Superior temporal gyrus (tissue), 1 donor: Measurements from ENCODE around the gene NRXN3.
A peak's percentile ranks its signal among the peaks of the same experiment; 100 is the strongest.
"Not testable (repeated sequence)": the region's sequence is repeated elsewhere in the genome, so short reads cannot be mapped to it uniquely, and the experiment has no call there.

ENCODE experiments used
- DNase-seq: peaks from one replicate; pipeline ENCODE4 v3.0.0-alpha.2; 2016; ENCODE audit errors: extremely low spot score

NRXN3 gene

GRCh38 chr14:79064214-79064613, 894.0 kb downstream of the NRXN3 start:
- DNase-seq, result no peak

- no peak for DNase-seq
Measured at GRCh38 chr14:79074510-79074909, 904.3 kb downstream of the NRXN3 start.

GRCh38 chr14:79076428-79076827, 906.3 kb downstream of the NRXN3 start:
- DNase-seq, result no peak

- DNase-seq, result no peak
Measured at GRCh38 chr14:79077096-79077495, 906.9 kb downstream of the NRXN3 start.

GRCh38 chr14:79080040-79080439, 909.9 kb downstream of the NRXN3 start:
- DNase-seq, result no peak

- no peak for DNase-seq
Measured at GRCh38 chr14:79082883-79083282, 912.7 kb downstream of the NRXN3 start.

GRCh38 chr14:79083356-79083755, 913.2 kb downstream of the NRXN3 start:
- DNase-seq, result no peak

GRCh38 chr14:79084861-79085260, 914.7 kb downstream of the NRXN3 start:
- DNase-seq, result no peak

- peak; percentile 50 for DNase-seq
Measured at GRCh38 chr14:79089576-79089975, 919.4 kb downstream of the NRXN3 start.

GRCh38 chr14:79090641-79091180, 920.5 kb downstream of the NRXN3 start:
- peak; percentile 20 for DNase-seq

GRCh38 chr14:79091381-79091963, 921.3 kb downstream of the NRXN3 start:
- DNase-seq, result peak; percentile 29

GRCh38 chr14:79093531-79093930, 923.4 kb downstream of the NRXN3 start:
- DNase-seq, result no peak

- DNase-seq, result no peak
Measured at GRCh38 chr14:79094951-79095350, 924.8 kb downstream of the NRXN3 start.

- no peak for DNase-seq
Measured at GRCh38 chr14:79096811-79097210, 926.6 kb downstream of the NRXN3 start.

- DNase-seq, result no peak
Measured at GRCh38 chr14:79098324-79098723, 928.2 kb downstream of the NRXN3 start.

GRCh38 chr14:79100578-79100977, 930.4 kb downstream of the NRXN3 start:
- no peak for DNase-seq

- no peak for DNase-seq
Measured at GRCh38 chr14:79101388-79101787, 931.2 kb downstream of the NRXN3 start.

GRCh38 chr14:79103764-79104163, 933.6 kb downstream of the NRXN3 start:
- no peak for DNase-seq

GRCh38 chr14:79110564-79110963, 940.4 kb downstream of the NRXN3 start:
- not testable (repeated sequence) for DNase-seq

GRCh38 chr14:79111987-79112501, 941.9 kb downstream of the NRXN3 start:
- DNase-seq, result no peak

GRCh38 chr14:79117561-79117960, 947.4 kb downstream of the NRXN3 start:
- no peak for DNase-seq

GRCh38 chr14:79118291-79118690, 948.1 kb downstream of the NRXN3 start:
- DNase-seq, result no peak

GRCh38 chr14:79134361-79134760, 964.2 kb downstream of the NRXN3 start:
- peak; percentile 81 for DNase-seq
